Ammon's horn (tissue), 1 donor: ENCODE data around the gene ARL2BP.
"Not testable (repeated sequence)": the region's sequence is repeated elsewhere in the genome, so short reads cannot be mapped to it uniquely, and the experiment has no call there.

Experiments used
- DNase-seq: peaks from one replicate; pipeline ENCODE4 v3.0.0-alpha.2; 2016; ENCODE audit warnings: low spot score

Gene ARL2BP

GRCh38 chr16:57263541-57264351 lies 18.7 kb downstream of the ARL2BP start:
- DNase-seq: no peak

- DNase-seq: no peak
Measured at GRCh38 chr16:57264381-57264780, 19.3 kb downstream of the ARL2BP start.

- DNase-seq: no peak
Measured at GRCh38 chr16:57264950-57265371, 19.9 kb downstream of the ARL2BP start.

- peak; percentile 77 for DNase-seq
Measured at GRCh38 chr16:57265850-57266530, 20.9 kb downstream of the ARL2BP start.

GRCh38 chr16:57266531-57267260 lies 21.6 kb downstream of the ARL2BP start:
- no peak for DNase-seq

GRCh38 chr16:57267343-57267742 lies 22.3 kb downstream of the ARL2BP start:
- not testable (repeated sequence) for DNase-seq

- DNase-seq: no peak
Measured at GRCh38 chr16:57268804-57269800, 24.0 kb downstream of the ARL2BP start.

- DNase-seq: peak; percentile 94
Measured at GRCh38 chr16:57270221-57271062, 25.4 kb downstream of the ARL2BP start.

- no peak for DNase-seq
Measured at GRCh38 chr16:57271063-57271345, 25.9 kb downstream of the ARL2BP start.

GRCh38 chr16:57271867-57272495 lies 26.9 kb downstream of the ARL2BP start:
- no peak for DNase-seq

GRCh38 chr16:57273359-57273758 lies 28.3 kb downstream of the ARL2BP start:
- DNase-seq: no peak

GRCh38 chr16:57273826-57274225 lies 28.8 kb downstream of the ARL2BP start:
- DNase-seq: no peak

GRCh38 chr16:57275946-57276345 lies 30.9 kb downstream of the ARL2BP start:
- DNase-seq: not testable (repeated sequence)

GRCh38 chr16:57276596-57276995 lies 31.5 kb downstream of the ARL2BP start:
- no peak for DNase-seq

GRCh38 chr16:57277586-57277985 lies 32.5 kb downstream of the ARL2BP start:
- no peak for DNase-seq

- DNase-seq: peak; percentile 81
Measured at GRCh38 chr16:57278494-57278893, 33.4 kb downstream of the ARL2BP start.

- no peak for DNase-seq
Measured at GRCh38 chr16:57279780-57280638, 35.0 kb downstream of the ARL2BP start.

- no peak for DNase-seq
Measured at GRCh38 chr16:57281791-57282190, 36.7 kb downstream of the ARL2BP start.

- DNase-seq: no peak
Measured at GRCh38 chr16:57282510-57283213, 37.6 kb downstream of the ARL2BP start.
